GM18858 (cell line): ENCODE measurements around the gene SLC2A10.

ENCODE experiments used
- ATAC-seq: cut with Tn5 transposase; IDR thresholded peaks from one replicate; pipeline ENCODE4 v1.9.1; 2021; ENCODE audit not compliant: unreplicated experiment

The SLC2A10 gene

DNA sequence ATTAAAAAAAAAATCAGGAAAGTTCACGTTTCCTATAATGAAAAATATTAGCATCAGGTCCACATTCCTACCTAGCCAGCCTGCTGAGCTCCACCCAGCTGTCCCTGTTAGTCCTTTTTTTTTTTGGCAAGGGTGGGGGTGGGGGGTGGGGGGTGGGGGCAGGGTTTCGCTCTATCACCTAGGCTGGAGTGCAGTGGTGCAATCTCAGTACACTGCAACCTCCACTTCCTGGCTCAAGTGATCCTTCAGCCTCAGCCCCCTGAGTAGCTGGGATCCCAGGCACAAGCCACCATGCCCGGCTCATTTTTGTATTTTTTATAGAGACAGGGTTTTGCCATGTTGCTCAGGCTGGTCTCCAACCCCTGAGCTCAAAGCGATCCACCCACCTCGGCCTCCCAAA, 7.5 kb upstream of the SLC2A10 start:
- no peak for ATAC-seq

GRCh38 chr20:46702447-46703203, 6.8 kb upstream of the SLC2A10 start:
- no peak for ATAC-seq

DNA sequence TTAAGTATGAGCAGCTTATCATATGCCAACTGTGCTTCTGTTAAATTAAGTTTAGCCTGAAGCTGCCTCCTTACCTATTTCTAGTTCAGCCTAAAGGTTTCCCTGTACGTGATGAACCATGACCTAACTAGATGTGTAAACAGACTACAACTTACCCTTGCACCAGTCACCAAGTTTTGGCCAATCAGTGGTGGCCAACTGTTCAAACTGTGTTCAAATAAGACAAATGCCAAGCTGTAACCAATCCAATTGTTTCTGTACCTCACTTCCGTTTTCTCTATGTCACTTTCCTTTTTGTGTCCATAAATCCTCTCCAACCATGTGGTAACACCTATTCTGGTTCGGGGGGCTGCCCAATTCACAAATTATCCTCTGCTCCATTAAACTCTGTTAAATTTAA, 6.0 kb upstream of the SLC2A10 start:
- no peak for ATAC-seq

- no peak for ATAC-seq
Observed at GRCh38 chr20:46704714-46705377, 4.6 kb upstream of the SLC2A10 start.

DNA sequence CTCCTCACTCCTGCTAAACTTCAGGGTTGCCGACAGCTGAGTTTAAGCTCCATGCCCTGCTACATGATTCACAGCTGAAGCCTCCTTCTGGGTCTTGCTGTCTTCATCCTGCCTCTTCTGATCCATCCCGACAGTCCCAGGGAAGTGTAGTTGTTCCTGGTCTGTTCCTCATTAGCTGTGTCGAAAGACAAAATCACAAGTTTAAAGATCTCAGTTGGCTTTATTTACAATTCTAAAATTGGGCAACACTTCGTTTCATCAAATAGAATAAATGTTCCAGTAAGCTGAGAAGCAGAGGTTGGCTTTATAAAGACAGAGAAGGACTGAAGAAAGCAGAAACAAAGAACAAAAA, 4.1 kb upstream of the SLC2A10 start:
- no peak for ATAC-seq

DNA sequence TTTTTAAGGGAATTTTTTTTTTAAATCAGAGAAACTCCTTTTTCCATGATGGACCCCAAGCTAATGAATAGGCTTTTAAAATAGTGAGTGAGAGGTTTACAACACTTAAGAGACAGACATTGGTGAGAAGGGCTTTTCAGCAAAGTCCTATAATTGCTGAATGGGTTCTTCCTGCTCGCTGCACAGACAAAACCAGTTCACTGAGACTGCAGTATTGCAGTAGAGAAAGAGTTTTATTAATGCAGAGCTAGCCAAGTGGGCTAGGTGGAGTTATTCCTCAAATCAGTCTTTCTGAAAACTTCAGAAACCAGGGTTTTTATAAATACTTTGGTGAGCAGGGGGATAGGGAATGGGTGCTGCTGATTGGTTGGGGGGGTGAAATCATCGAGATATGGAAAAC, 3.2 kb upstream of the SLC2A10 start:
- no peak for ATAC-seq

- ATAC-seq = no peak
Observed at GRCh38 chr20:46708172-46708860, 1.1 kb upstream of the SLC2A10 start.

DNA sequence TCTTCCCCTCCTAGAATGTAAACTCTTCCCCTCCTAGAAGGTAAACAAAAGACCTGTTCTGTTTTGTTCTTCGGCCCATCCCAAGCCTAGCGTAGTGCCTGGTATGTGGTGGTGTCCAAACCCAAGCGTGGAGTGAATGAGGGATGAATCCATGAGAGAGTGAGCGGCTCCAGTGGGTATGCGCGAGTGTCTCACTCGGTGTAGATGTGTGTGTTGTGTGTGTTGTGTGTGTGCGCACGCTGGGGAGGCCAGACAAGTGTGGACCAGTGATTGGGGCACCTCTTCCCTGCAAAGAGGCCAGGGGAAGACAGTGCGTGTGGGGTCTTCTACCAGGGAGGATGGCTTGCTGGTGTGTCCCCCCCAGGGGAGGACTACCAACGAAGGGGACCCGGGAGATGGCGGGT, 392 bp upstream of the SLC2A10 start:
- no peak for ATAC-seq

DNA sequence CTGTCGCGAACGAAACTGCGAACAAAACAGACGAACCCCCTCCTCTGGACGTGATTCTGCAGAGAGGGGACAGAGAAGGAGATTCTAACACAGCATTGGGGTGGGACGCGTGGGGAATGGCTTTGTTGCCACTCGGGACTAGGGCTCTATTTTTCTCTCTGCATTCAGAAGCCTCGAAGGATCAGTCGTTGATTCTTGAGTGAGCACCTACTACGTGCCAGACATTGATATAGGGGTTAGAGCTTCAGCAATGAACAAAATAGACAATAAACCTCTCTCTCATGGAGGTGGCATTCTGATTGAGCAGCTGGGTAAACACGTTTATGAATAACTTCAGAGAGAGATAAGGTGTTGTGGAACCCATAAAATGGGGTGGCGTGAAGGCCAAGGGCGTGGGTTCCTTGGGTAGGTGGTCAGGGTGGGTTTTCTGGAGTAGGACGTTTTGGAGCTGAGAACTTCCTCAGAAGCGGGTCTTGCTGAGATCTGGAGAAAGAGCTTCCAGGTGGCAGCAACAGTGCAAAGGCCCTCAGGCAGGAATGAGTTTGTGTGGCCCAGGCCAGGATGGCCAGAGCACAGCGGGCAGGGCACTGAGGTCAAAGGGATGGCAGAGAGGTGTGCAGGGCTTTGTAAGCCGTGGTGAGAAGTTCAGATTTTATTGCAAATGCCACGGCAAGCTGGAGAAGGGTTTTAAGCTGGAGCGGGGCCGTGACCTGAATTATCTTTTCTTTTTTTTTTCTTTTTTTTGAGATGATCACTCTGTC, 884 bp downstream of the SLC2A10 start:
- ATAC-seq = no peak

DNA sequence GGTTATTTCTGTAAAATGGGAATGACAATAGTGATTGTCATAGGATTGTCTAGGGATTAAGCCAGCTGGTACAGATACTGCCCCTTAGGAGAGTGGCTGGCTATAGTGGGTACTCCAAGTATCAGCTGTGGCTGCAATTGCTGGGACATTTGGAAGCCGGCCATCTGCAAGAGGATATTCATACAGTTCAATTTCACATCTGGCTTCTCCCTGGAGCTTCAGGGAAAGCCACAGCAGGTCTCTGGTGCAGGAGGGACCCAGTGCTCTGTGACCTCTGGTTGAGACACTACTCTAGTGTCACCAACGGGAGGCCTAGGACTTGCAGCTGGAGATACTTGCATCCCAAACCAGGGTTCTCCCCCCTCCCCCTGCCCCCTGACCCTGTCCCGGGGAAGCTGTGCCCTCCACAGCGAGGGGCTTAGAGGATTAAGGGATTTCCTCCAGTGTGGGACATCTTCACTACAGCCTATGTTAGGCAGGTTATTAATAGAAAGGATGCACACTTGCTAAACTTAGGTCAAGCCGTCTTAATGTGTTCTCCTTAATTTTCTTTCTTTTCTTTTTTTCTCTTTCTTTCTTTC, 2.7 kb downstream of the SLC2A10 start:
- ATAC-seq = no peak

DNA sequence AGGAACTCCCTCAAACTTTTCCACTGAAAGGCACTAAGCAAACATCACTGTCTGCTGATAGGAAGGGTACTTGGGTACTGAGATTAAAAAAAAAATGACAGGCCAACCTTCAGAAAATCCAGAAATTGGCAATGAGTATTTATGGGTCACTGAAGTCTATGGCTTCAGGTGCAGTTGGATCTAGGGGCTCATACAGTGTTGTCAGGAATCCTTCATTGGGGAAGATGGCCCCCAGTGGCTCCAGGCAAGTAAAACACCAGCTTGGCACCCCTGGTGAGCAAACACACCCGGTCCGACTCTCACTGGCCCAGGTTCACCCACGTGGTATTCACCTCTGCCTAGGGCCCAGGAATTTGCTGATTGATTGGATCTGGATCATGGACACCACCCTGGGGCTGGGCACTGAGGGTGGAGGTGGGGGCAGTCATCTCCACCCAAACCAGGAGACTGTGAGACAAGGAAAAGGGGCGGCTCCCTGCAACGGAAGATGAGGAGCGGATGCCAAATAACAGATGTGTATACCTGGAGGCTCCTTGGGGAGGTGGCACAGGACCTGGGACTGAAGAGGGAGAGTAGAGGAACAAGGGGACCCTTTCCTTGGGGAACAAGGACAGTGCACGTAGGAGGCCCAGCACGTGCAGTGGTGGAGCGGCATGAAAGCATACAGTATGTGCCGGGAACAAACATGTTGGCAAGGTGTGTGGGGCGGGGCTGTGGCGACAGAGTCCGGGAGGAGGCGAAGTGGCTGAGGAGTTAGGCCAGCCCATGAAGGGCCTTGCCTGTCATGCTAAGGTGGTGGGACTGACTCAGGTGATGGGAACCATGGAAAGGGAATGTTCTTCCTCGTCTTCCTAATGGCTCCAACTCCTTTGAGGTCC, 4.7 kb downstream of the SLC2A10 start:
- no peak for ATAC-seq

GRCh38 chr20:46715292-46715756, 5.9 kb downstream of the SLC2A10 start:
- ATAC-seq = no peak

- ATAC-seq = no peak
Observed at GRCh38 chr20:46717818-46718541, 8.5 kb downstream of the SLC2A10 start.

DNA sequence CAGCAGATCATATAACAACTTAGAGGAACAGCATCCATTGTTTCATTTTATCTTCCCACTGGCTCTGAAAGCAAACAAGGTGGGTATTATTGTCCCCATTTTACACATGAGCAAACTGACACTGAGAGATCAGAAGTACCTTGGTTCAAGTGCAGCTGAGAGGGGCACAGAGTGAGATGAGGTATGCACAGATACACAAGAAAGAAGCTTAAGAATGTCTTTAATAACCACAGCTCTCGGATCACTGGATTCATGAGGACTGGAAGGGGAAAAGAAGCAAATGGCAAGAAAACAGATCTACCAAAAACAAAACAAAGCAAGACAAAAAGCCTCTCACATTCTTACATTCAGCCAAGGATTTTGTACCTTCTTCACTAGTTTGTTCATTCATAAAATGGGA, 10.6 kb downstream of the SLC2A10 start:
- no peak for ATAC-seq

GRCh38 chr20:46720776-46721425, 11.5 kb downstream of the SLC2A10 start:
- ATAC-seq = no peak

DNA sequence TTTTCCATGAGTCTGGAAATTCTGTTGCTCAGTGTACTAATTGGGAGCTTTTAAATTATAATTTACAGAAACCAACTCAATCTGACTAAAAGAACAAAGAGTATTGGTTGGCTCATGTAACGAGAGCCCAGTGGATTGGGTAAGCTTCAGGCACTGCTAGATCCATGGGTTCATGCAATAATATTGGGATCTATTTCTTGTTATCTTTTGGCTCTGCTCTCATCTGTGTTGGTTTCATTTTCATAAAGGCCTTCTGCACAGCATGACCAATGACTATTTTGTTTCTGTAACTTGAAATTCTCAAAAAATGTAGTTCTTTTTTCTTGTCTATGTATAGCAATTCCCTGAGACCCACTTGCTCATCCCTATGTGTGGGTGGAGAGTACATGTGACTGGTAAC, 12.0 kb downstream of the SLC2A10 start:
- ATAC-seq = no peak

DNA sequence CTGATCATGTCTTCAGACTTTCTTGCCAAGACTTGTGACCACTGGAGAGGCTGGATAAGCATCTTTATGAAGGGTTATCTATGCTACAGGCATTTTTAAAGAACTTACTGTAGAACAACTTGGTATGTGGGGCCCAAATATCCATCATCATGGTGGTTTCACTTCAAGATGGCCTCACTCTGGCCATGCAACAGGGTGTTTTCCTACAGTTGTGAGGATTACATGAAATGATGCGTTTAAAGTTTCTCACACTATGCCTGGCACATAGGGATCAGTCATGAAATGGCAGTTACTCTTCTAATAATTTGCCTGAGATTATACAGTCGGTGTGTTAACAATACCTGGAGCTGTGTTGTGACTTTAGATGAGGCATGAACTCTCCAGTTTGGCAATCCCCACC, 13.0 kb downstream of the SLC2A10 start:
- no peak for ATAC-seq

- ATAC-seq = no peak
Observed at GRCh38 chr20:46723039-46723438, 13.6 kb downstream of the SLC2A10 start.
